ENCODE data around the gene LMX1B. TPM values are rescaled to one million over a fixed set of nuclear protein-coding genes. Genes with fewer than 3 reads are reported as not detected.

Gene LMX1B
- total RNA-seq, 4 donors from 2014 or later = 3.2 to 6.9 (median 4.6) TPM

DNA sequence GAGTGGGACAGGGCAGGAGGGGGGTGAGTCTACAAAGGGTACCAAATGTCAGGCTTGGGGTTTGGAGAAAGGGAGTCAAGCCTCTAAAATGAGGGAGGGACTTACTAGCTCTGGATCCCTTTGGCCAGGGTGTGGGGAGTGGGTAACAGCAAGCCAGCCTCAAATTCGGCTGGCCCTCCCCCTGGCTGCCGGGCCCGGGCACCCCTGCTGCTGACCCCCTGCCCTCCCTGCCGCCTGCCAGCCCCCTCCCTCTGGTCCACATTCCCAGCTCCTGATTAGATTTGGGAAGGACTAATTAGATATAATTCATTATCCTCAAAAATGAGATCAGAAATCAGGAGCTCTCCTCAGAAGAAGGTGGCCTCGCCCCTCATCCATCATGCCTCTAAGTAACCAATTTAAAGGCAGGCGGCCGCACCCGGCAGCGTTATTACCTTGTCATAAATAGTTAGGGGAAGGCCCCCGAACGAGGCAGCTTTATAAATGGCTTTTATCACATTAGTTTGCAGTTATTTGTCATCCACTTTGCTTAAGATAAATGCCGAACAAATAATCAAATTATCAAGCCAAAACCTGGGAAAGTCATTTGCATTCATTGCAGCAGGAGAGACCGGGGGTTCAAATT, 44.6 kb downstream of the LMX1B start:
- WGBS, 2 donors = 85 to 89% methylated on average over 13 of the region's 13 CpGs
- intact Hi-C loops (cut with DNase I; ENCODE audit: low total_unique reads) = no loop called here
- no peak for DNase-seq (ENCODE audit: low spot score in 2 of 2)
- TF ChIP-seq POLR2A (IDR thresholded peaks at IDR 0.05) = no peak
- TF ChIP-seq, protein P1, sequence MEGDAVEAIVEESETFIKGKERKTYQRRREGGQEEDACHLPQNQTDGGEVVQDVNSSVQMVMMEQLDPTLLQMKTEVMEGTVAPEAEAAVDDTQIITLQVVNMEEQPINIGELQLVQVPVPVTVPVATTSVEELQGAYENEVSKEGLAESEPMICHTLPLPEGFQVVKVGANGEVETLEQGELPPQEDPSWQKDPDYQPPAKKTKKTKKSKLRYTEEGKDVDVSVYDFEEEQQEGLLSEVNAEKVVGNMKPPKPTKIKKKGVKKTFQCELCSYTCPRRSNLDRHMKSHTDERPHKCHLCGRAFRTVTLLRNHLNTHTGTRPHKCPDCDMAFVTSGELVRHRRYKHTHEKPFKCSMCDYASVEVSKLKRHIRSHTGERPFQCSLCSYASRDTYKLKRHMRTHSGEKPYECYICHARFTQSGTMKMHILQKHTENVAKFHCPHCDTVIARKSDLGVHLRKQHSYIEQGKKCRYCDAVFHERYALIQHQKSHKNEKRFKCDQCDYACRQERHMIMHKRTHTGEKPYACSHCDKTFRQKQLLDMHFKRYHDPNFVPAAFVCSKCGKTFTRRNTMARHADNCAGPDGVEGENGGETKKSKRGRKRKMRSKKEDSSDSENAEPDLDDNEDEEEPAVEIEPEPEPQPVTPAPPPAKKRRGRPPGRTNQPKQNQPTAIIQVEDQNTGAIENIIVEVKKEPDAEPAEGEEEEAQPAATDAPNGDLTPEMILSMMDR (IDR thresholded peaks at IDR 0.05) = no peak
- no peak overlapping the region for H3K4me3 ChIP-seq (ENCODE audit: low read depth, poor library complexity, severe bottlenecking)

DNA sequence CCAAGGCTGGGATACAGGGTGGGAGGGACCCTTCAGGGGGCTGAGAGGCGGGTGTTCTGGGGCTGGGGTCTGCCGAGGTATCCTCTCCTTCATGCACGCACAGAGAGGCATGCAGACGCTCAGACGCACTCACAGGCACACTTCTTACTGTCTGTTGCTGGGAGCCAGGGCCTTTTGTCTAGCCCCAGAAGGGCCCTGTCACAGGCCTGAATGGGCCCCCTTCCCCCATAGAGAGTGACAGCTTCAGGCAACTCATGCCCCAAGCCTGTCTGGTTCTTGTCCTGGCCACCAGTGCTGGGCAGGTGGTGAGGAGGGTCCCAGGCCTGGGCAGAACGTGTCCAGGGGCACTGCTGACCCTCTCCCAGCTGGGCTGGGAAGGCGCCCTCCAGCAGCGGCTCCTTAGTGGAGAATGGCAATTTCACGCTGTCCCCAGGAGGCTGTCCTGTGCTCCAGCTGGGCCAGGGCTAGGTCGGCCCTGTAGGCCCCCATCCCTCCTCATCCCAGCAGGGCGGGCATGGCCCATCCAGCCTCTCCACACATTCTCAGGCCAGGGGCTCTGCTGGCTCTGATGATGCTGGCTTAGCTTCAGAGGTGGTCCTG, 45.3 kb downstream of the LMX1B start:
- TF ChIP-seq, protein P1 (IDR thresholded peaks at IDR 0.05) = no peak
- no peak for TF ChIP-seq POLR2A (IDR thresholded peaks at IDR 0.05)
- intact Hi-C loops (cut with DNase I; ENCODE audit: low total_unique reads) = no loop called here
- DNase-seq (ENCODE audit: low spot score in 2 of 2) = no peak
- no peak overlapping the region for H3K4me3 ChIP-seq (ENCODE audit: low read depth, poor library complexity, severe bottlenecking)
- 90 to 96% methylated on average over 5 to 10 of the region's 11 CpGs for WGBS, 2 donors

DNA sequence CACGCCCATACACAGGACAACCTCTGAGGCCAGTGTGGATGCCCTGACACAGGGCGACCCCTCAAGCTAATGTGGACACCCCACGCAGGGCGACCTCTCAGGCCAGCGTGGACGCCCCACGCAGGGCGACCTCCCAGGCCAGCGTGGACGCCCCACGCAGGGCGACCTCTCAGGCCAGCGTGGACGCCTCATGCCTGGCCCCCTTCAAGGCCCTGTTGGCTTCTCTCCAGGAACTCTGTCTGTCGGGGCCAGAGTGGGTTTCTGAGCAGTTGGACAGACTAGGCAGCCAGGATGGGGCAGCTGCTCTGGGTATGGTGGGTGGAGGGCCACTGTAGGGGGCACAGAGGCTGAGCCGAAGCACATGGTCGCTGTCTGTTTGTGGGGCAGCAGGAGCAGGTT, 47.4 kb downstream of the LMX1B start:
- 71 to 85% methylated on average over 6 to 13 of the region's 17 CpGs for WGBS, 2 donors
- intact Hi-C loops (cut with DNase I; ENCODE audit: low total_unique reads) = no loop called here
- TF ChIP-seq, protein P1 (IDR thresholded peaks at IDR 0.05) = no peak
- no peak for TF ChIP-seq POLR2A (IDR thresholded peaks at IDR 0.05)
- no peak for DNase-seq (ENCODE audit: low spot score in 2 of 2)
- H3K4me3 ChIP-seq (ENCODE audit: low read depth, poor library complexity, severe bottlenecking) = no peak overlapping the region

DNA sequence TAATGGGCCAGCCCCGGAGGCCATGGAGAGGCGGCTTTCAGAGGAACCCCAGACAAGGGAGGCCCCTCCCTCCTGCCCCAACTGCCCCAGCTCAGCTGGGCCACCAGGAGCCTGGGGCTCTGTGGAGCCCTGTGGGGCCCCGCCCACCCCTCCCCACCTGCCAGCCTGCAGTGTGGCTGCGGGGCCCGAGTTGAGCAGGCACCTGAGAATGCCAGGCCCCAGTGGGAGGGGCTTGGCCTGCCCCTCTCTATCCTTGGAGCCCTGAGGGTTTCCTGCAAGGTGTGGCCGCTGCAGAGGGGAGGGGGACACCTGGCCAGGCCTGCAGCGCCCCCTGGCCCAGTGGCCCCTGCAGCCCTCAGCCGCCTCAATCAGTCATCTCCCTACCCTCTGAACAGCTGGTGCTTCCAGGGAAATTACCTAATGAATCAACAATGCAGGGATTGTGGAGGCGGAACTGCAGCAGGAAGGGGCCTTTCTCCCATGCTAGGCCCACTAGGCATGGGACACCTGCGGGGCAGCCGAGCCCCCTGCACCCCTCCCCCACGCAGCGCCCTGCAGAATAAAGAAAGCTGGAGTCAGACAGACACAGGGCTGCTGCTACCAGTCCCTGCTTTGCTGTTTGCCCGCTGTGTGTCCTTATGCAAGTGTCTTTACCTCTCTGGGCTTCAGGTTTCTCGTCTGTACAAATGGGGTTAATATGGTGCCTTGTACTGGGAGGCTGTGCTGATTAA, 48.0 kb downstream of the LMX1B start:
- WGBS, 2 donors = 40 to 50% methylated on average over 12 to 13 of the region's 15 CpGs

DNA sequence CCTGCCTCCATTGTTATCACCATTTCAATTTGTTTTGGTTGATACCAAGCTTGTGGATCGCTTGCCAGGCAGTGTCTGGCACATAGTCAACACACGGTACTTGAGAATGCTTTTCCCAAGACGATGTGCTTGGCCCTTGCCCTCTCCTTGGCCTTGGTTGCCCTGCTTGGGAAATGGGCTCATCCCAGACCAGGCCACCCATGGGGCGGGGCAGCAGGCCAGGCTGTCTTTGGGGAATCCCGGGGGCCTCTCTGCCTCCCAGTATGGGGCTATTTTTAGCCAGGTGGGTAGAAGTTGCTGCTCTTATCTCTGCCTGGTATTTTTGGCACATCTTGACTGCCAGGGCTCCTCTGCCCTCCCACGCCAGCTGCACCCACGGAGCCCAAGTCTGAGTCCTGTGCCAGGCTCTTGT, 49.9 kb downstream of the LMX1B start:
- 34% methylated on average over 6 to 7 of the region's 7 CpGs for WGBS, 2 donors
- H3K4me3 ChIP-seq (ENCODE audit: low read depth, poor library complexity, severe bottlenecking) = no peak overlapping the region
- intact Hi-C loops (cut with DNase I; ENCODE audit: low total_unique reads) = no loop called here
- TF ChIP-seq, protein P1 (IDR thresholded peaks at IDR 0.05) = no peak
- no peak for TF ChIP-seq POLR2A (IDR thresholded peaks at IDR 0.05)
- no peak for DNase-seq (ENCODE audit: low spot score in 2 of 2)

More for the DNA sequence above, 48.0 kb downstream of the LMX1B start:
- intact Hi-C loops (cut with DNase I; ENCODE audit: low total_unique reads) = no loop called here
- DNase-seq (ENCODE audit: low spot score in 2 of 2) = no peak
- no peak for TF ChIP-seq POLR2A (IDR thresholded peaks at IDR 0.05)
- TF ChIP-seq, protein P1 (IDR thresholded peaks at IDR 0.05) = no peak
- no peak overlapping the region for H3K4me3 ChIP-seq (ENCODE audit: low read depth, poor library complexity, severe bottlenecking)

All from lower leg skin (tissue), 4 donors.